Vagina (tissue), 2 donors: ENCODE data around the gene CRYBG1.

ENCODE experiments used
- CTCF ChIP-seq, 3 experiments: fragments of 450-650 bp in 2 of 3; fragments of 200-600 bp in 1 of 3; sonication (generic) in 1 of 3; IDR thresholded peaks; one replicate each; pipeline ENCODE4 v1.5.1; 2017 to 2019; ENCODE audit warnings: antibody characterized with exemption in 3 of 3, mild to moderate bottlenecking in 2 of 3, moderate library complexity in 2 of 3
- POLR2A ChIP-seq, 2 donors: fragments of 450-650 bp; IDR thresholded peaks; one replicate each; pipeline ENCODE4 v1.6.1; 2017; ENCODE audit warnings: antibody characterized with exemption in 2 of 2, mild to moderate bottlenecking in 2 of 2, moderate library complexity in 2 of 2

- TF ChIP-seq CTCF (IDR thresholded peaks at IDR 0.05): no peak
- TF ChIP-seq POLR2A (IDR thresholded peaks at IDR 0.05): no peak
These were observed 108.4 kb downstream of the CRYBG1 start for GRCh38 chr6:106468935-106469334.
